ENCODE data around the gene WDR37.

Gene WDR37

GRCh38 chr10:1173091-1173490 is 116.9 kb downstream of the WDR37 start:
- Histone ChIP-seq H3K9me3 (no peaks in the 10 kb centered on the region), H3K4me3 (no peak overlapping the region), H3K4me1 (no peaks in the 10 kb centered on the region), H3K27me3 (ENCODE audit: low read depth) (0 out of 2 replicates have a peak, but pooled peaks cover 2% of the 10 kb centered on the region), H3K36me3 (replicated peaks) (no peaks in the 10 kb centered on the region)
- in situ Hi-C loops (cut with MboI; ENCODE audit: low sequenced_read_pairs): no loop called here
- no peak for DNase-seq (ENCODE audit: low spot score in 2 of 2)

- Histone ChIP-seq H3K9me3 (no peaks in the 10 kb centered on the region), H3K4me3 (no peak overlapping the region), H3K36me3 (replicated peaks) (no peaks in the 10 kb centered on the region), H3K4me1 (no peaks in the 10 kb centered on the region), H3K27me3 (ENCODE audit: low read depth) (no peaks in the 10 kb centered on the region)
- DNase-seq (ENCODE audit: low spot score in 2 of 2): no peak
- in situ Hi-C loops (cut with MboI; ENCODE audit: low sequenced_read_pairs): no loop called here
Measured at GRCh38 chr10:1174022-1174421, 117.8 kb downstream of the WDR37 start.

- H3K4me3 ChIP-seq: no peak overlapping the region
- no peaks in the 10 kb centered on the region for H3K27me3 ChIP-seq (ENCODE audit: low read depth)
- no peaks in the 10 kb centered on the region for H3K9me3 ChIP-seq
- in situ Hi-C loops (cut with MboI; ENCODE audit: low sequenced_read_pairs): no loop called here
- no peaks in the 10 kb centered on the region for H3K4me1 ChIP-seq
- DNase-seq (ENCODE audit: low spot score in 2 of 2): no peak
- no peaks in the 10 kb centered on the region for H3K36me3 ChIP-seq (replicated peaks)
Measured at GRCh38 chr10:1175956-1176565, 119.9 kb downstream of the WDR37 start.

- Histone ChIP-seq H3K4me1 (no peaks in the 10 kb centered on the region), H3K4me3 (no peak overlapping the region), H3K36me3 (replicated peaks) (no peaks in the 10 kb centered on the region), H3K27me3 (ENCODE audit: low read depth) (0 out of 2 replicates have a peak, but pooled peaks cover 3% of the 10 kb centered on the region), H3K9me3 (no peaks in the 10 kb centered on the region)
- DNase-seq (ENCODE audit: low spot score in 2 of 2): no peak
- in situ Hi-C loops (cut with MboI; ENCODE audit: low sequenced_read_pairs): no loop called here
Measured at GRCh38 chr10:1177936-1178335, 121.8 kb downstream of the WDR37 start.

- Histone ChIP-seq H3K36me3 (replicated peaks) (no peaks in the 10 kb centered on the region), H3K4me1 (no peaks in the 10 kb centered on the region), H3K9me3 (no peaks in the 10 kb centered on the region), H3K27me3 (ENCODE audit: low read depth) (peaks cover 3% of the 10 kb centered on the region; the same call in 1 of the 2 replicates), H3K4me3 (no peak overlapping the region)
- no peak for DNase-seq (ENCODE audit: low spot score in 2 of 2)
- in situ Hi-C loops (cut with MboI; ENCODE audit: low sequenced_read_pairs): no loop called here
Measured at GRCh38 chr10:1178506-1178905, 122.3 kb downstream of the WDR37 start.

- Histone ChIP-seq H3K4me3 (no peak overlapping the region), H3K9me3 (no peaks in the 10 kb centered on the region), H3K27me3 (ENCODE audit: low read depth) (peaks cover 7% of the 10 kb centered on the region; the same call in 1 of the 2 replicates), H3K36me3 (replicated peaks) (no peaks in the 10 kb centered on the region), H3K4me1 (no peaks in the 10 kb centered on the region)
- in situ Hi-C loops (cut with MboI; ENCODE audit: low sequenced_read_pairs): no loop called here
- no peak for DNase-seq (ENCODE audit: low spot score in 2 of 2)
Measured at GRCh38 chr10:1179346-1180070, 123.3 kb downstream of the WDR37 start.

- Histone ChIP-seq H3K4me1 (no peaks in the 10 kb centered on the region), H3K4me3 (no peak overlapping the region), H3K27me3 (ENCODE audit: low read depth) (peaks cover 7% of the 10 kb centered on the region; the same call in 1 of the 2 replicates), H3K36me3 (replicated peaks) (no peaks in the 10 kb centered on the region), H3K9me3 (no peaks in the 10 kb centered on the region)
- in situ Hi-C loops (cut with MboI; ENCODE audit: low sequenced_read_pairs): no loop called here
- DNase-seq (ENCODE audit: low spot score in 2 of 2): no peak
Measured at GRCh38 chr10:1180071-1180730, 124.0 kb downstream of the WDR37 start.

- no peaks in the 10 kb centered on the region for H3K9me3 ChIP-seq
Measured at GRCh38 chr10:1180836-1181235, 124.7 kb downstream of the WDR37 start.

More at GRCh38 chr10:1180836-1181235, 124.7 kb downstream of the WDR37 start:
- no peak for DNase-seq (ENCODE audit: low spot score in 2 of 2)
- Histone ChIP-seq H3K4me3 (no peak overlapping the region), H3K27me3 (ENCODE audit: low read depth) (peaks cover 7% of the 10 kb centered on the region; the same call in 1 of the 2 replicates), H3K36me3 (replicated peaks) (no peaks in the 10 kb centered on the region), H3K4me1 (no peaks in the 10 kb centered on the region)
- in situ Hi-C loops (cut with MboI; ENCODE audit: low sequenced_read_pairs): no loop called here

Data from HAP-1 (cell line).